ENCODE results near the gene ATG4A.

The ATG4A gene, protein sequence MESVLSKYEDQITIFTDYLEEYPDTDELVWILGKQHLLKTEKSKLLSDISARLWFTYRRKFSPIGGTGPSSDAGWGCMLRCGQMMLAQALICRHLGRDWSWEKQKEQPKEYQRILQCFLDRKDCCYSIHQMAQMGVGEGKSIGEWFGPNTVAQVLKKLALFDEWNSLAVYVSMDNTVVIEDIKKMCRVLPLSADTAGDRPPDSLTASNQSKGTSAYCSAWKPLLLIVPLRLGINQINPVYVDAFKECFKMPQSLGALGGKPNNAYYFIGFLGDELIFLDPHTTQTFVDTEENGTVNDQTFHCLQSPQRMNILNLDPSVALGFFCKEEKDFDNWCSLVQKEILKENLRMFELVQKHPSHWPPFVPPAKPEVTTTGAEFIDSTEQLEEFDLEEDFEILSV

DNA sequence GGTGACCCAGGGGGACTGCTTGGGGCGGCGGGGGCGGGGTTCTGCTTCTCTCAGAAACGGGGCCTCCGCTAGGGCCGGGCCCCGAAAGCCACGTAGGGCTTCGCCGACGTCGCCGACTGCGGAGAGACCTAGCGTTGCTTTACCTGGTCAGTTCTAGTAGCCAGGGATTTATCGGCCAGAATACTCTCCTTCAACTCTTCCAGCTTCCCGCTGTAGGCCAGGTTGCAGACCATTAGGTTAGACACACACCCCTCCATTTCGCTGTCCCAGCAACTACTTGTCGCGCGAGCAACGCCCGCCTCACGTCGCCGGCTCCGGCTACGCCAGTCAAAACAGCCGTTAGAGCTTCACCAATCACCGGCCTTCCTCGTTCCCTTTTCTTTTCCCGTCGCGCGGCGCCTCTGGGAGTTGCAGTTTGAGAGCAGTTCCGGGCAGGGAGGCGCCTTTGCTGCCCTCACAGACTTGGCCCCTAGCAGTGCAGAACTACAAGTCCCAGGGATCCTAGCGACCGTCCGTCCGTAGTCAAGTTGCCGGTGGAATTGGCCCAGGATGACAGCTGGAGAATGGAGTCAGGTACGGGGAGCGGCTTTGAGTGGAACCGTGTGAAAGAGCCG lies at the start of gene ATG4A, which contains the start of gene PSMD10:
Gene ATG4A (plus strand): TSS at position 515 of the 614 bp plus-strand sequence. CDS start 49 bp downstream, at position 564.
Gene PSMD10 (minus strand): TSS at position 279 of the 614 bp plus-strand sequence. CDS start 22 bp downstream, at position 257.
- DNase-seq: peak; percentile 93

DNA sequence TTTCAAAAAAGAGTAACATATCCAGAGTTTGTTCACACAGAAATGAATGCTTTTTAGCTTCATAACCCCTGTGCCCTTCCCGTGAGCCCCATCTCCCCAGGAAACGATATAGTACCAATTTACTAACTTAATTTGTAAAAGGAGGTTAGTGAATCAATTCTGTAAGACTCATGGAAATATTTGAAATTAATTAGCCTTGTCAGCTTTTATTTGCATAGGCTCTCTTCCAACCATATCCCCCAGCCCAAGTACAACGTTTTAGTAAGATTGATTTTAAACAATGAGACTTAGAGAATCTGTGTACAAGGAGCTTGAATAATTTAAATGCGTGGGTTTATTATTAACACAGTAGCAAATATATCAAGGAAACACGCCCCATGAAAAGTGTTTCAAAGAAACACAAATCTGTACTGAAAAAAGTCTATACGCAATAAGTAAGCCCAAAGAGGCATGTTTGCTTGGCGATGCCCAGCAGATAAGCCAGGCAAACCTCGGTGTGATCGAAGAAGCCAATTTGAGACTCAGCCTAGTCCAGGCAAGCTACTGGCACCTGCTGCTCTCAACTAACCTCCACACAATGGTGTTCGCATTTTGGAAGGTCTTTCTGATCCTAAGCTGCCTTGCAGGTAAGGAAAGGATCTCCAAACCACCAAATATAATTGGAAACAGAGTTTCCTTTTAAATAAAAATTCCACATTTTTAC lies 46.9 kb upstream of the ATG4A start, which contains the start of gene VSIG1:
Gene VSIG1 (plus strand): TSS at position 512 of the 703 bp plus-strand sequence. CDS start 66 bp downstream, at position 578.
- no peak for DNase-seq

DNA sequence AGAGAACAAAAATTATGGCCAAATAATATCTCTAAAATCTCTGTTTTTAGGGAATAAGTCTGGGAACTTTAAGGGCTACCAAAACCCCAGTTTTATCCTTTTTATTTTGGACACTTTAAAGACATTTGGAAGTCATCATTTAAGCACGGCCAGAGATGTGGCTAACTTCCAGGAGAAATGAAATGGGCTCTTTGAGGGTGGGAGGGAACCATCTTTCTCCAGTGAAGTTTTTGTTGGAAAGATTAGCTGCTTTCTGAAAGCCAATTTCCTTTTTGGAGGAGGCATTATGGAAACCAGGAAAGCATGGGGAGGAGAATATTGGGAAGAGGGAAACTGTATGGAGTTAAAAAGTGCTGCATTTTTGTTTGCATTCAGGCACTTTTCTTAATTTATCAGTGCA lies 41.9 kb upstream of the ATG4A start:
- no peak for DNase-seq

DNA sequence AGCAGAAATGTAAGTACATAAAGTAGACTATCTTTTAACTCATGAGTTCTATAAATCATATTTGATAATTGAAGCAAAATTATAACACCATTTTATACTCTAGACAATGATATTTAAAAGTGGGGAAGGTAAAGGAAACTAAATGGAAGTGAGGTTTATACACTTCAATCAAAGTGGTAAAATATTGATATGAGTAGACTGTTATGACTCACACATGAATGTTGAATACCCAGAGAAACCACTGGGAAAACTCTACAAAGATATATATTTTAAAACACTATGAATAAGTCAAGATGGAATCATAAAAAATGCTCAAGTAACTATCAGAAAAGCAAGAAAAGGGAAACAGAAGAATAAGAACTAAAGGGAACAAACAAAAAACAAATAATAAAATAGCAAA lies 38.4 kb upstream of the ATG4A start:
- DNase-seq: no peak

DNA sequence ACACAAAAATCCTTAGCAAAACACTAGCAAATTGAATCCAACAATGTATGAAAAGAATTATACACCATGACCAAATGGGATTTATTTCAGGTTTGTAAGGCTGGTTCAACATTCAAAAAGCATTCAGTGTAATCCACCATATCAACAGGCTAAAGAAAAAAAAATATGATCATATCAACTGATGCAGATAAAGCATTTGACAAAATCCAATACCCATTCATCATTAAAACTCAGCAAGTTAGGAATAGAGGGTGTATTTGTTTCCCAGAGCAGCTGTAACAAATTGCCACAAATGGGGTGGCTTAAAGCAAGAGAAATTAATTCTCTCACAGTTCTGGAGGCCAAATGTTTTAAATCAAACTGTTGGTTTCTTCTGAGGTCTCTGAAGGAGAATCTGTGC lies 36.0 kb upstream of the ATG4A start:
- no peak for DNase-seq

DNA sequence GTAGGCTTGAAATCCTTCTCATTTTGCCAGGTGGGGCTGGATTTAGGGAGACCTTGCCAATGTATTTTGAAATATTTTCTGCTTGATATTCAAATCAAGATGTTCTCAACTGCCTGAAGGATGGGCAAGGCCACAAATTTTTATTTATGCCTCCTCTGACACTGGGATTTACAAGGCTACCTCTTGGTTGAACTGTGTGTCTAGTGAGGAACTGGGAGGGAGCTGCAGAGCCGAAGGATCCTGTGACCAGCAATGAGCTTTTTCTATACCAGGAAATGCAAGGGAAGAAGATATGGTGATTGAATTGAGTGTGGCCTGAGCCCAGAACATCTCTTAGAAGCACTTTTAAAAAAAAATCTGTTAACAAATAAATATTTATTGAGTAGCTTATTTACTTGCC lies 31.8 kb upstream of the ATG4A start:
- no peak for DNase-seq

DNA sequence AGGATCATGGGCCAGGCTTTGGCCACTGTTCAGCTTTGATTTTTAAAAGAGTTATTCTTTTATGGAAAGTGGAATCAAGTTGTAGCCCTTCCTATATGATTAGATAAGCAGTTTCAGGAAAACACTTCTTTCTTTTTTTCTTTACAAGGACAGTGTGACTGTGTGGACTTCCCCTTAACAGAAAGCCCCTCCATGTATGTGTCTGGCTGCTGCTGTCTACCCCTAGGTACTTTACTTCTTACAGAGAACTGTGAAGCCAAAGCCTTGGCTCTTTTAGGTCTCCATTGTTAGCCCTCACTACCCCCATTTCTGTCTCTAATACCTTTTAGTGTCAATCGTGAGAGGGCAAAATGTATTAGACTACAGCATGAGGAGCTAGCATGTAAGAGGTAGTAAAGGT lies 27.6 kb upstream of the ATG4A start:
- no peak for DNase-seq

DNA sequence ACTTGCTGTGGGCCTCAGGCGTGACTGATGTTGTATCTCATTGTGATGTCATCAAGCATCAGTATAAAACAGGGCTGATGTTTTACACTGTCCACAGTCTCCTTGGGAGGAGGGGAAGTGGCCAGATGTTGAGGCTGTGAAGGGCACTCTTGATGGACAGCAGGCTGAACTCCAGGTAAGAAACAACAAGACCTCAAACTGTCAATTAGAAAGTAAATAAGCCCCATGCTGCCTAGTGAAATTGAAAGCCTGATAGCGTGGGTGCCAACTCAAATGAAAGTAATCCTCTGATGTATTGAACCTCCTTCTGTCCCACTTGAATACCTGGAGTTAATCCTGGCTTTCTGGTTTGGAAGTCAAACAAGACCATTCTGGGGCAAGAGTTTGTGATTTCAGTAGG lies 27.0 kb upstream of the ATG4A start:
- no peak for DNase-seq

DNA sequence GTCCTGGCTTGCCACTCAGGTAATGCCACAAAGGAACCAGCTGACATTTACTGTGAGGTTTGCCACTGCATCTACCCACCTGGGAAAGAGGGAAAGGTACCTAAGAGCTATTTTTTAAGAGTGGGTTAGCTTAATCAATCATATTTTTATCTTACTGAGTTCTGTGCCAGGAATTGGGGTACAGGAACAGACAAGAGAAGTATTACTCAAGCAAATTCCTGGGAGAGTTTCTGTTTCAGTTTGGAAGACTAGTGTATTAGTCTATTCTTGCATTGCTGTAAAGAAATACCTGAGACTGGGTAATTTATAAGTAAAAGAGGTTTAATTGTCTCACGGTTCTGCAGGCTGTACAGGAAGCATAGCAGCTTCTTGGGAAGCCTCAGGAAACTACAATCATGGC lies 23.5 kb upstream of the ATG4A start:
- no peak for DNase-seq

DNA sequence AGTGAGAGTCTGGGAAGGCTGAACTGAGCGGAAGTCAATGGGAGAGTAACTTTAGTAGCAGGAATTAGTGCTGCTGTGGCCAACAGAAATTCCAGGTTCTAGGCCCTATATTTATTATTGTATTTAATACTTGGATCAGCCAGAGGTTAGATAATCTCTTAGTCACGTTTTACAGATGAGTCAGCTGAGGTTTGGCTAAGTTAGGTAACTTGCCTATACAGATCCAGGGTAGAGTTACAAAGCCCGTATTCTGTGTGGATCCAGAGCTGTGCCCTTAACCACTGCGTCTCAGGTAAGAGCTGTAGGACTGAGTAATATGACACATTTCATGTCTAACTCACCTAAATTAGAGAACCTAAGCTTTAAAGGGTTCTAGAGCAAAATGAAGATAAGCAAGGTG lies 20.7 kb upstream of the ATG4A start:
- DNase-seq: no peak

DNA sequence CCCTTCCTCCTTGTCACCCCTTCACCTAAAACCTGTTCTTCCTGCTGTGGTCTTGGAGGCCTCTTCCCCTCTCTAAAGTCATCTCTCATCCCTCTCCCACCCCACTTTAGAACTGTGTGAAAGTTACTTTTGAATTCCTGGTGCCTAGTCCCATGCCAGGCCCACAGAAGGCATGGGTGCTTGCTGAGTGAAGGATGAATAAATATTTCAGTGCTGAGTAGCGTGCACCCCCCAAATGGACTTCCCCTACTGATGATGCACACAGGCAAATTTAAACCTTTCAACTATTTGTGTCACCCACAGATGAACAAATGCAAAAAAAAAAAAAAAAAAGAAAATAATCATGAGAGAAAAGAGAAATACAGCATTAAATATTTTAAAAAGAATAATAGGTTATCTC lies 20.0 kb upstream of the ATG4A start:
- no peak for DNase-seq

DNA sequence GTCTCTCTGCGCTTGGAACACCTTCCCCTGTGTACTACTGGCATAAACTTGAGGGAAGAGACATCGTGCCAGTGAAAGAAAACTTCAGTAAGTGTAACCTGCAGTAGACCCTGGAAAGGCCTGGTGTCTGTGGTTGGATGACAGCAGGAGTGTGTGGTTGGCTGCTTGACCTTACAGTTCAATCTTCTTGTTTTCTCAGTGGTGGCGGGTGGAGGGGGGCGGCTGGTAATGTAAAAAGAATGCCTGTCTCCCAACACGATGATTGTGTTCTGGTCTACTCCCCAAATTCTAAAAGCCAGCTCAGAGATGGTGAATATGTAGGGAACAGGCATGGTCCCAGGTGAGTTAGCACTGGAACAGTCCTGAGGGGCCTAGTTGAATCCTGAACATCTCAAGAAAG lies 18.8 kb upstream of the ATG4A start:
- DNase-seq: no peak

DNA sequence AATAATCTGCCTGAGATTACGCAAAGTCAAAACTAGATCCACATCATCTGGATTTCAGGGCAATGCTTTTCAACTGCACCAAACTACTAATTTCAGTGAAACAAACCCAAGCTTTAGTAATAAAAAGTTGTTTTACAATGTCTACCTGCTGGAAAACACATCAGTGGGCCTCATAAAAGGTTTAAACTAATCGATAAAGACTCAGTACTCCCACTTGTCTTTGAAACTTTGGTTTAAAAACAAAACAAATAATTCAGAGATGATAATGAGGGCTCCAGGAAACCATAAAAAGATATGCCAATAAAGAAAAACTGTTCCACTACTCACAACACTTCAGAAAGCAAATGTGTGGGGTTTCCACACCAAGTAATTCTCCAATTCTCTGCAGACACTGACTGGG lies 10.5 kb upstream of the ATG4A start:
- no peak for DNase-seq

DNA sequence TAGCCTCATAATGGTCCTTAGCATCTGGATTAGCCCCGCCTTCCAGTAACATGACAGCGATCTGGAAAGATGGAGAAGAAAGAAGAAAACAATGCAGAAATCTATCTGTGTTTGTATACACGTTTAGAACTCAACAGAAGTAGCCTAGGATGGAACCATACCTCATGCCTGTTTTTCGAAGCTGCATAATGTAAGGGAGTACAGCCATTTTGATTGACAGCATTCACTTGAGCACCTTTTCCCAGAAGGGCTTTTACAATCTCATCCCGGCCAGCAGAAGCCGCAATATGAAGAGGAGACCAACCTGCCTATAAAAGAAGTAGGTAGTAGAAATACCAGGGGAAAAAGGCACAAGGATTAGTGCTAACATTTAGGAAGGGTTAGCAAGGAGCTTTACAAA lies 3.8 kb upstream of the ATG4A start:
- DNase-seq: no peak

DNA sequence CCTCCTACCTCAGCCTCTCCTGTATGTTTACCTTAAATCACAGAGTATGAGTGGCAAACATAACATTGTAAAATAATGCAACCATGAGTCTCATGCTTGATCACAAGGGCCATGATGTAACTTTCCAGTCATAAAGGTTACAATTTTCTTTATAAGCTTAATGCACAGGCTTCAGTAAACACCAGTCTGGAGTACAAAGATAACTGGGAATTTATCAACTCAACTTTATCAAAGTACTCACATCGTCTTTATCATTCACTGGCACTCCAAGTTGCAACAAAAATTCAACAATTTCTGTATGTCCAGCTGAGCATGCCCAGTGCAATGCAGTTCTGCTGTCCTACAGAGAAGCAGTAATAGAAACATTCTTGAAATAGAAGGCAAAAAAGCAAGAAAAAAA lies 3.1 kb upstream of the ATG4A start:
- DNase-seq: no peak

DNA sequence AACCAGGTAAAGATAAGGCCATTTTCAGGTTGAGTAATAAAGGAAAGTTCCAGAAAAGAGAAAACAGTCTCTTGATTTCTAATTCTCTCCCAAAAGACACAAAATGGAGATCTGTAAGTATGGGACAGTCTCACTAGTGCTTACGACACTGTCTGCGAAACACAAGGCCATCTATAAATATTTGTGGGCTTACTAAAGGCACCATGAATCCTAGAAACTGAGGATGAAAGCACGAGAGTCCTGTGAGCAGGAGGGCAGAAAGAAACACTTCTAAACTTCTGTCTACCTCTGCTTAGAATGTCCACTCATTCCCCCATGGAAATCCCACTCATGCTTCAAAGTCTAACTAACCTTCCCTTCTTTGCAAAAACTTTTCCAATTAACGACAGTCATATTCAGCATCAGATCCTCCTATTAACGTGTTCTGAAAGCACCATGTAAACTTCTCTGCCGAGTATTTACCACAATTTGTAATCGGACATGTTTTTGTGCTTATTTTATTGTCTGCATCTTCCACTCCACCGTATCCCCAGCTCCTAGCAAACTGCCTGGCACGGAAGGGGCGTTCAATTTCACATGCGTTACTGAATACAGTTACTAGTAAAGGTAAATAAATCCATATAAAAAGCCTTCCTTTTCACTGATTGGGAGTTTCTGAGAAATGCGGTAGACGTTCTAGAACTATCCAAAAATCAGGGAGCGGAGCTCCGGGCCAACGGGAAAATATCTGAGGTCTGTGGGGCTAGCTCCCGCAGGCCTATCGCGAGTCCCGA lies 901 bp upstream of the ATG4A start:
- no peak for DNase-seq

DNA sequence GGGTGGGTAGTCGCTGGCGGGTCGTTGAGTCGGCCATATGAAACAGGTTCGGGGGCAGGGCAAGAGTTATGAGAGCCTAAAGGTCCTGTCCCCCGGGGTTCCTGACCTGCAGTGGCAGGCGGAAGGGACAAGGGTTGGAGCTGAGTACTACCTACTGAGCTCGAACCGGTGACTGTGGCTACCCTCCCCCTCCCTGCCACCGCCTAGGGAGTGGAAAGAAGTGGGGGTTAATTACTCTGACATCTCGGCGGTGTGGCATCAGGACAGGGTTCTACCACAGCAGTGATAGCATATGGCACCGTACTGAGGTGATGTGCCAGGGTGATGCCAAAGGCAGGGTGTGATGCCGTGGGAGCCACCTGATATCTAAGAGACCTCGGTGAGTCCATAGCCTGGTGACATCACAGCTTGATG lies 307 bp downstream of the ATG4A start:
- DNase-seq: no peak

DNA sequence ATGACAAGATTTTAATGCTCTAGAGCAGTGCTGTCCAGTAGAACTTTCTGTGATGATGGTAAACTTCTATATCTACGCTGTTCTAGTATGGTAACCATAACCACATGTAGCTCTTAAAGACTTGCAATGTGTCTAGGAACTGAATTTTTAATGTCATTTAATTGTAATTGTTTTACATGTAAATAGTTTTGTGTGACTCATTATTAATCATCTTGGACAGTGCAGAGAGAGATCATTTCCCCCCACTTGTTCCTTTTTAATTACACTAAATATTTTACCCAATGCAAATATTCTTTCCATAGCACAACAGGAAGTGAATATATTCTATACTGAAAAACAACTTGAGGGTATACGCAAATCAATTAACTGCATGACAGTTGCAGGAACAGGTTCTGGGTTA lies 5.8 kb downstream of the ATG4A start:
- DNase-seq: no peak

DNA sequence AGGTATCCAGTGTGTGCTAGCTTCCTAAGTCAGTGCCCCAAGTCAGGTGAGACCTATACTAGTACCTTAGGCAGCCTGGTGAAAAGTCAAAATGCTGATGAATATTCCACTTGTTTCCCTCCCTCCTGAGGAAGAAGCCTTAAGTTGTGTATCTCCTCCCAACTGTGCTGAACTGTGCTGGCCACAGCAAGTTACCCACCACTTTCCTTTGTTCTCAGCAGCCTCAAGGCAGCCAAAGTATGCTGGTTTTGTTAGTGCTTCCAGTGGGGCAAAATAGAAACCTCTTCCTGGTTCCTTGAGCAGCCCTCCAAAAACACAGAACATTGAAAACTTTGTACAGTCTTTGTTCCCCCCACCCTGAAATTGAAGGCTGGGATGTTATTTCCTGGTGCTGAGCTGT lies 13.9 kb downstream of the ATG4A start:
- DNase-seq: no peak

DNA sequence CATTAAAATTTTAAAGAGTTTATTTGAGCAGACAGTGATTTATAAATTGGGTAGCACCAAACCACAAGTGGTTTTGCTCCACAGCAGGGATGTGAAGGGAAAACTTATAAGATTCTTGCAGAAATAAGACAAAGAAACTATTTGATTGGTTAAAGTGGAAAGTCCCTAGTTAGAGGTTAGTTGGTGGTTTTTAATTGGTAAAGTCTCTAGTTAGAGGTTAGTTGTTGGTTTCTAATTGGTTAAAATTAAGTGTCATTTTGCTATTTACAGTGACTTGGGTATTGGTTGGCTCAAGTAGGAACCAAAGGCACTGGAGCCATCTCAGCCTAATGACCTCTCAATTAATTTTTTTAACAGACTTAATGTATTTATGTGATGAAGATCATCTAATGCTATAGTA lies 23.0 kb downstream of the ATG4A start:
- DNase-seq: no peak

DNA sequence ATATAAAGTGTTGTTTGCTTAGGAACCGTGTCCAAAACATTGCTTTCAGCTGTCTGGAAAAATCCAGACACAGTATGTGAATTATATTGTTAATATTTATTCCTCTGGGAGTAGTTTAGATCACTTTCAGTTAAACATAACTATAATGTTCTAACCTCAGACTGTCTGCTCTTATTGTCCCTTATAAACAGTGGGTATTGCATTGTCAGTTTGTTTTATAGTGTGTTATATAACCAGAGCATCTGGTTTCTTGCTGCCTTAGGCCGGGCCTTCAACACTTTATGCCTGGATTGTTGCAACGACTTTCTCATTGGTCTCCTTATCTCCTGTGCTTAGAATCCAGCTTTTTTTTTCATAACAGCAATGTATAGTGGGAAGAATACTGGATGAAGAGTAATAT lies 26.4 kb downstream of the ATG4A start:
- DNase-seq: no peak

DNA sequence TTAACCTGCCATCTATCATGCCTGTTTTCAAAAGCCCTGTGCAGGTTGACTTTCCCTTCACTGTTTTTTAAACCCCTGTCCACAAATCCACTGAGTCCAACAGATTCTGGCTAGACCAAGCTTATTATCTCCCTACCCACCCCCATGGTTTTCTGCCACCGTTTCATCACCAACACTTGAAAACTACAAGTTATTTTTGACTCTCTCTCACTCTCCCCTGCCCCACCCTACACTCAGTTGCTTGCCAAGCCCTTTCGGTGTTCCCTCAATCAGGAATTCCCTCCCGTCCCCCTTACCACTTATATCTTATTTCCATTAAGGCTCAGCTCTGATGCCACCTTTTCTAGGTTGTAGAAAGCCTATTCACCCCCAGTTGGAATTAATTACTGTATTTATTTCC lies 29.7 kb downstream of the ATG4A start:
- DNase-seq: no peak

DNA sequence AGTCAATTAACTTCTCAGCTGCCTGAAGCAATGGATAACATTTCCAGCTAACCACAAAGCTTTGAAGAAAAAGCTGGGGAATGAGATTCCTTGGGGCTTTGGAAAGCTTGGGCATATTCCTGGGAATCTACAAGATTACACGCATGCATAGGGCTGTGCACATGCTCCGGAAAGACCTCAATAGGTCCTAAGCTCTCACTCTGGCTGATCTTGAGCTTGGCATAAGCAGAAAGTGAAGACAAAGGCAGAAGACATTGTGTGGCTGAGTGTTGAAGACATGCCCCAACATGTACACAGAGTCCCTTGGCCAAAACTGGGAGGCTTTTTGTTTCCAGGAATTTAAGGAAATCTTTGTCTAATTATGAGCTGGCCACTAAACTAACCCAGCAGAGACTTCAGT lies 31.2 kb downstream of the ATG4A start:
- DNase-seq: no peak
